Mesodermal cell (in vitro differentiated cells): ENCODE measurements around the gene RARB.

Experiments used
- H3K27ac ChIP-seq: 2 replicates; pipeline ENCODE4 v1.7.0; 2013; ENCODE audit warnings: mild to moderate bottlenecking, low read depth, low read length, moderate library complexity; ENCODE audit not compliant: severe bottlenecking
- H3K36me3 ChIP-seq: 2 replicates; pipeline ENCODE4 v1.7.1; 2013; ENCODE audit warnings: mild to moderate bottlenecking, low read length, moderate library complexity; ENCODE audit not compliant: control insufficient read depth, insufficient read depth
- H3K4me1 ChIP-seq: one replicate; pipeline ENCODE4 v1.7.1; 2013; ENCODE audit warnings: mild to moderate bottlenecking, low read length; ENCODE audit not compliant: insufficient read depth, control insufficient read depth, poor library complexity, severe bottlenecking
- H3K4me3 ChIP-seq: 2 replicates; pipeline ENCODE4 v1.7.0; 2013; ENCODE audit warnings: low read length, control low read depth, mild to moderate bottlenecking; ENCODE audit not compliant: insufficient read depth, poor library complexity, severe bottlenecking; ENCODE audit errors: extremely low read depth
- H3K9me3 ChIP-seq: 2 replicates; pipeline ENCODE4 v1.7.1; 2013; ENCODE audit warnings: mild to moderate bottlenecking, low read length, moderate library complexity; ENCODE audit not compliant: control insufficient read depth
- WGBS, 2 experiments: methylation state at CpG; one replicate each; pipeline ENCODE4 v1.1.5; 2013; ENCODE audit warnings: missing lambda C conversion rate in 2 of 2; ENCODE audit not compliant: insufficient coverage in 2 of 2; 5-methylcytosine and 5-hydroxymethylcytosine counted together

Gene RARB

GRCh38 chr3:25575001-25575400, 146.9 kb downstream of the RARB start:
- H3K36me3 ChIP-seq: no peaks in the 10 kb centered on the region
- 90 to 95% methylated on average over 12 of the region's 12 CpGs for WGBS, 2 experiments
- H3K27ac ChIP-seq: no peak overlapping the region

GRCh38 chr3:25576146-25576545, 148.1 kb downstream of the RARB start:
- WGBS, 2 experiments: 88 to 98% methylated on average over 3 to 4 of the region's 4 CpGs

More at GRCh38 chr3:25575001-25575400, 146.9 kb downstream of the RARB start:
- Histone ChIP-seq H3K9me3 (no peaks in the 10 kb centered on the region), H3K4me3 (no peak overlapping the region), H3K4me1 (peaks cover 17% of the 10 kb centered on the region)

GRCh38 chr3:25576831-25577454, 148.9 kb downstream of the RARB start:
- 65 to 74% methylated on average over 10 to 12 of the region's 15 CpGs for whole genome bisulfite sequencing, 2 experiments
- H3K4me1 ChIP-seq: peaks cover 25% of the 10 kb centered on the region
- H3K36me3 ChIP-seq: no peaks in the 10 kb centered on the region
- H3K9me3 ChIP-seq: no peaks in the 10 kb centered on the region
- H3K27ac ChIP-seq: no peak overlapping the region
- H3K4me3 ChIP-seq: no peak overlapping the region

More at GRCh38 chr3:25576146-25576545, 148.1 kb downstream of the RARB start:
- Histone ChIP-seq H3K4me3 (no peak overlapping the region), H3K27ac (no peak overlapping the region), H3K4me1 (peaks cover 19% of the 10 kb centered on the region), H3K9me3 (no peaks in the 10 kb centered on the region), H3K36me3 (no peaks in the 10 kb centered on the region)

- Histone ChIP-seq H3K36me3 (no peaks in the 10 kb centered on the region), H3K27ac (no peak overlapping the region)
- 87 to 97% methylated on average over 7 to 9 of the region's 10 CpGs for WGBS, 2 experiments
These were observed 150.0 kb downstream of the RARB start for GRCh38 chr3:25578059-25578458.

GRCh38 chr3:25580534-25580933, 152.5 kb downstream of the RARB start:
- 82 to 93% methylated on average over 6 of the region's 8 CpGs for WGBS, 2 experiments
- Histone ChIP-seq H3K4me1 (peaks cover 21% of the 10 kb centered on the region), H3K27ac (no peak overlapping the region), H3K9me3 (no peaks in the 10 kb centered on the region), H3K4me3 (no peak overlapping the region), H3K36me3 (no peaks in the 10 kb centered on the region)

More at GRCh38 chr3:25578059-25578458, 150.0 kb downstream of the RARB start:
- Histone ChIP-seq H3K4me1 (peaks cover 21% of the 10 kb centered on the region), H3K4me3 (no peak overlapping the region), H3K9me3 (no peaks in the 10 kb centered on the region)

GRCh38 chr3:25581335-25581734, 153.3 kb downstream of the RARB start:
- Histone ChIP-seq H3K9me3 (no peaks in the 10 kb centered on the region), H3K4me3 (no peak overlapping the region), H3K4me1 (peaks cover 21% of the 10 kb centered on the region), H3K36me3 (no peaks in the 10 kb centered on the region), H3K27ac (peak overlapping the region; percentile 39)
- WGBS, 2 experiments: 96 to 98% methylated on average over 5 to 7 of the region's 7 CpGs

- H3K36me3 ChIP-seq: no peaks in the 10 kb centered on the region
- H3K4me1 ChIP-seq: peaks cover 21% of the 10 kb centered on the region
- H3K27ac ChIP-seq: peak overlapping the region; percentile 39
- H3K4me3 ChIP-seq: no peak overlapping the region
- 92 to 100% methylated on average over 1 to 2 of the region's 3 CpGs for WGBS, 2 experiments
- H3K9me3 ChIP-seq: no peaks in the 10 kb centered on the region
These were observed 153.8 kb downstream of the RARB start for GRCh38 chr3:25581823-25582222.

GRCh38 chr3:25582242-25582641, 154.2 kb downstream of the RARB start:
- no peak overlapping the region for H3K4me3 ChIP-seq
- no peaks in the 10 kb centered on the region for H3K9me3 ChIP-seq
- no peaks in the 10 kb centered on the region for H3K36me3 ChIP-seq
- 55 to 69% methylated on average over 2 of the region's 2 CpGs for WGBS, 2 experiments
- peak overlapping the region; percentile 57 for H3K27ac ChIP-seq
- peaks cover 21% of the 10 kb centered on the region for H3K4me1 ChIP-seq

- Histone ChIP-seq H3K36me3 (no peaks in the 10 kb centered on the region), H3K4me3 (no peak overlapping the region), H3K27ac (no peak overlapping the region), H3K9me3 (peaks cover 4% of the 10 kb centered on the region), H3K4me1 (peaks cover 22% of the 10 kb centered on the region)
- 88 to 98% methylated on average over 10 of the region's 10 CpGs for WGBS, 2 experiments
These were observed 155.3 kb downstream of the RARB start for GRCh38 chr3:25583343-25583742.

GRCh38 chr3:25584011-25584789, 156.1 kb downstream of the RARB start:
- Histone ChIP-seq H3K4me1 (peaks cover 27% of the 10 kb centered on the region), H3K9me3 (peaks cover 4% of the 10 kb centered on the region), H3K36me3 (no peaks in the 10 kb centered on the region), H3K27ac (no peak overlapping the region), H3K4me3 (no peak overlapping the region)
- 90 to 92% methylated on average over 15 to 17 of the region's 17 CpGs for WGBS, 2 experiments
